ES-I3 (cell line): ENCODE measurements around the gene DEXI.
"Not testable (repeated sequence)": the region's sequence is repeated elsewhere in the genome, so short reads cannot be mapped to it uniquely, and the experiment has no call there.

ENCODE experiments used
- H3K36me3 ChIP-seq: 2 replicates; pipeline ENCODE4 v1.6.1; 2013; ENCODE audit warnings: mild to moderate bottlenecking, low read length, control low read depth, moderate library complexity; ENCODE audit not compliant: insufficient read depth
- H3K4me1 ChIP-seq: 2 replicates; pipeline ENCODE4 v1.6.1; 2013; ENCODE audit warnings: mild to moderate bottlenecking, control low read depth, low read length; ENCODE audit not compliant: insufficient read depth
- H3K9ac ChIP-seq: 2 replicates; pipeline ENCODE4 v1.6.1; 2013; ENCODE audit warnings: low read depth, mild to moderate bottlenecking, low read length, moderate library complexity
- H3K9me3 ChIP-seq: 2 replicates; pipeline ENCODE4 v1.6.1; 2013; ENCODE audit warnings: mild to moderate bottlenecking, low read length, moderate library complexity; ENCODE audit not compliant: control insufficient read depth, insufficient read depth

DEXI gene

DNA sequence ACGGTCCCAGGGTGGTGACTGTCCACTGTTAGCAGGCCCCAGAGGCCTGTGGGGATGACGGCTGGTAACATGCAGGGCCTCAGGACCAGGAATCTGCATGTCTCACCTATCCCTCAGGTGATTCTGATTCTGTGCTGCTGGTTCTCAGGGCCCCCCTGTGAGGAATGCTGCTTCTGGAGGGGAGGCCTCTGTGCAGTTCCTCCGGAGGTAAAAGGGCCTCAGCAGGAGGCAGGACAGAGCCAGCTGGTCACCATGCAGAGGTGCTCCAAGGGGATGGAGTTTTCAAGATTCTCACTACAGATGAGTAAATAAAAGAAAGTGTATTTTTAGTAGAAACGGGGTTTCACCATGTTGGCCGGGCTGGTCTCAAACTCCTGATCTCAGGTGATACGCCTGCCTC, 35.9 kb upstream of the DEXI start:
- no peak overlapping the region for H3K9ac ChIP-seq
- H3K9me3 ChIP-seq, result no peaks in the 10 kb centered on the region
- H3K4me1 ChIP-seq, result peaks cover 2% of the 10 kb centered on the region
- H3K36me3 ChIP-seq, result no peaks in the 10 kb centered on the region; the same call in 1 of the 2 replicates

DNA sequence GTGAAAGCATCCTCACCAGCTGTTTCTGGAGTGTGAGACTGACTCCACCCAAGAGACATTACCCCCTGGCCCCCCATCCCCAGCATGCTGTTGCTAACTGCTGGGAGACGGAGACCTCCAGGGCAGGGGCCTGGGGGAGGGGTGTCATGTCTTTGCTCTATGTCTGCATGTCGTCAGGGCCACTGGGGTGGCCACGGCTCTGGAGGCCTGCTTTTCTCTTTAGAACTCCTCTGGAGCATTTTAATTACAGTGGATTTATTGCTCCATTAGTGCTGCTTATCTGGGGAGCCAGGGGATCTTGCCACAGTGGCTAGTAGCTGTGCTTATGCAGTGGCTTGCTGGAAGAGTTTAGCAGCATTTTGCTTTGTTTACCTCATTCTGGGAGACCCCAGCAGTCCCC, 34.4 kb upstream of the DEXI start:
- Histone ChIP-seq H3K9ac (no peak overlapping the region), H3K36me3 (no peaks in the 10 kb centered on the region; the same call in none of the 2 replicates), H3K4me1 (peaks cover 6% of the 10 kb centered on the region), H3K9me3 (no peaks in the 10 kb centered on the region)

- Histone ChIP-seq H3K36me3 (no peaks in the 10 kb centered on the region; the same call in none of the 2 replicates), H3K9ac (no peak overlapping the region), H3K4me1 (peaks cover 5% of the 10 kb centered on the region), H3K9me3 (no peaks in the 10 kb centered on the region)
Observed at GRCh38 chr16:10972819-10973464, 30.7 kb upstream of the DEXI start.

- Histone ChIP-seq H3K9me3 (no peaks in the 10 kb centered on the region), H3K4me1 (peaks cover 5% of the 10 kb centered on the region), H3K36me3 (no peaks in the 10 kb centered on the region; the same call in none of the 2 replicates), H3K9ac (no peak overlapping the region)
Observed at GRCh38 chr16:10972108-10972818, 30.0 kb upstream of the DEXI start.

- Histone ChIP-seq H3K9me3 (no peaks in the 10 kb centered on the region), H3K9ac (no peak overlapping the region), H3K36me3 (no peaks in the 10 kb centered on the region; the same call in none of the 2 replicates), H3K4me1 (peaks cover 5% of the 10 kb centered on the region)
Observed at GRCh38 chr16:10971560-10971961, 29.3 kb upstream of the DEXI start.

- Histone ChIP-seq H3K36me3 (no peaks in the 10 kb centered on the region; the same call in none of the 2 replicates), H3K9me3 (no peaks in the 10 kb centered on the region), H3K9ac (no peak overlapping the region), H3K4me1 (peaks cover 5% of the 10 kb centered on the region)
Observed at GRCh38 chr16:10970065-10970464, 27.8 kb upstream of the DEXI start.

GRCh38 chr16:10969615-10970014, 27.3 kb upstream of the DEXI start:
- H3K4me1 ChIP-seq, result peaks cover 5% of the 10 kb centered on the region
- no peaks in the 10 kb centered on the region for H3K9me3 ChIP-seq
- H3K36me3 ChIP-seq, result no peaks in the 10 kb centered on the region; the same call in none of the 2 replicates
- H3K9ac ChIP-seq, result no peak overlapping the region

DNA sequence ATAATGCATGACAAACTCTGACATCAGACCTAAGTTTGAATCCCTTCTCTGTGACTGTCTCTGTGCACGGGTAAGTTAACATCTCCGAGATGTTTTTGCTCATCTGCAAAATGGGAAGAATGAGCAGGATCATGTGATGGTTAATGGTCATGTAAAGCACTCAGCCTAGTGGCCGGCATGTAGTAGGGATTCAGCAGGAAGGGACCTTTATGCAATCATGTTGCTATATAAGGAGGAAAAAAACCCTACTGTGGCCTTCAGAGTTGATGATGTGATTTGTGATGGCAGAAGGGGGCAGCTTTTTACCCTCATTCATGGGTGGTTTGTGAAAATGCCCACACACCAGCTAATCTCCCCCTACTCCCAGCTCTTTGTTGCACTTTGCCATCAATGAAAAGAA, 26.2 kb upstream of the DEXI start:
- H3K36me3 ChIP-seq, result no peaks in the 10 kb centered on the region; the same call in 1 of the 2 replicates
- no peaks in the 10 kb centered on the region for H3K9me3 ChIP-seq
- no peak overlapping the region for H3K9ac ChIP-seq
- H3K4me1 ChIP-seq, result peaks cover 5% of the 10 kb centered on the region

DNA sequence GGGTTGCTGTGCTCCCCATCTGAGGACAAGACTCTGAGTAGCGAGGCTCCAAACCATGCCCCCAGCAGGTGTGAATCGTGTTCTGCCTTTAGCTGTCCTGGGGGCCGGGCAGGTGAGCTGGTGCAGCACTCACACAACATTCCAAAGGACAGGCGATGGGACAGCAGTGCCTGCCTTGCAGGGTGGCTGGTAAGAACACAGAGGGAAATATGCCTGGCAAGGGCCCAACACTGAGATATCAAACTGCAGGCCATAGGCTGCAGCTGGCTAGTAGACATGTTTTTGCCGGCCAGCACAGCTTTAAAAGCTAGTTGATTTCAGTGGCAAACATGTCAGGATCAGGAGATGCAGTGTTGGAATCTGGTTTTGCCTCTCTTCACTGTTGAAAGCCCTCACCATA, 25.7 kb upstream of the DEXI start:
- Histone ChIP-seq H3K4me1 (peaks cover 5% of the 10 kb centered on the region), H3K9ac (no peak overlapping the region), H3K36me3 (no peaks in the 10 kb centered on the region; the same call in 1 of the 2 replicates), H3K9me3 (no peaks in the 10 kb centered on the region)

GRCh38 chr16:10966559-10966958, 24.3 kb upstream of the DEXI start:
- not testable (repeated sequence) for H3K4me1 ChIP-seq, H3K36me3 ChIP-seq, H3K9me3 ChIP-seq, H3K9ac ChIP-seq

- Histone ChIP-seq H3K4me1 (no peaks in the 10 kb centered on the region), H3K36me3 (no peaks in the 10 kb centered on the region; the same call in 1 of the 2 replicates)
Observed at GRCh38 chr16:10966129-10966528, 23.9 kb upstream of the DEXI start.

DNA sequence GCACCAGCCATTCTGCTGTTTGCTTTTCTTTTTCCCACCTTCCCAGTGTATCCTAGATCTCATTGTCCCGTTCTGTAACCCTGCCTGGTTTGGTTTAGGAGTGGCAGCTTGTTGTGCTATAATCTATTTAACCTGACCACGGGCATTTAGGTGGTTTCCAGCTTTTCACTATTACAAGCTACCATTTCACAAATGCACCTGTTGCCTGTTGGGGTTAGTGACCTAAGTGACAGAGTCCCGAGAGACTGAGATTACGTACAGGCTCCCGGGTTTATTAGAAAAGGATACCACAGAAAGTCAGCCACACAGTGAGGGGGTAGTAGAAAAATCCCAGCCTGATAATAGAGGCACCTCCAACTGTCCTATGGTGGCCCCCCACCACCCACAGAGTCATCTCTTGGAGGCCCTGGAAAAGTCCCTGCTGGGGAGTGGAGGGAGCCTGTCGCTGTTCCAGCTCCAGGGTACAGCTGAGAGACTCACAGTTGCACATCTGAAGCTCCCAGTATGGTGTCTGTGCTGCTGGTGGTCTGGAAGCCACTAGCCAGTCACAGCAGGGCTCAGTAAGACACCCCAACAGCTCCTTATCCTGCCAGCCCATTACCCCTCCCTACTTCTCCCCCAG, 23.3 kb upstream of the DEXI start:
- Histone ChIP-seq H3K9me3 (no peaks in the 10 kb centered on the region), H3K4me1 (no peaks in the 10 kb centered on the region), H3K9ac (no peak overlapping the region), H3K36me3 (no peaks in the 10 kb centered on the region; the same call in 1 of the 2 replicates)

More at GRCh38 chr16:10966129-10966528, 23.9 kb upstream of the DEXI start:
- H3K9ac ChIP-seq, result no peak overlapping the region
- no peaks in the 10 kb centered on the region for H3K9me3 ChIP-seq

GRCh38 chr16:10964891-10965326, 22.6 kb upstream of the DEXI start:
- H3K9ac ChIP-seq, result no peak overlapping the region
- H3K9me3 ChIP-seq, result no peaks in the 10 kb centered on the region
- H3K36me3 ChIP-seq, result no peaks in the 10 kb centered on the region; the same call in 1 of the 2 replicates
- no peaks in the 10 kb centered on the region for H3K4me1 ChIP-seq

GRCh38 chr16:10964039-10964890, 22.0 kb upstream of the DEXI start:
- Histone ChIP-seq H3K4me1 (no peaks in the 10 kb centered on the region), H3K9ac (no peak overlapping the region), H3K9me3 (no peaks in the 10 kb centered on the region), H3K36me3 (no peaks in the 10 kb centered on the region; the same call in 1 of the 2 replicates)
